ENCODE measurements around the gene PGAM5.

The PGAM5 gene

GRCh38 chr12:132710405-132711079, at the start of gene PGAM5:
Gene PGAM5 (plus strand): TSS chr12:132710842. CDS start chr12:132710877, 35 bp downstream.
- peak within 1 kb of the TSS; percentile 98 for H3K27ac ChIP-seq
- no peak for TF ChIP-seq CTCF (conservative IDR thresholded peaks at IDR 0.05)

- no peak for TF ChIP-seq CTCF (conservative IDR thresholded peaks at IDR 0.05)
- H3K27ac ChIP-seq: no peak overlapping the region
Measured at GRCh38 chr12:132660996-132661395, 49.6 kb upstream of the PGAM5 start.

GRCh38 chr12:132661972-132662371, 48.7 kb upstream of the PGAM5 start:
- H3K27ac ChIP-seq: no peak overlapping the region
- no peak for TF ChIP-seq CTCF (conservative IDR thresholded peaks at IDR 0.05)

- no peak for TF ChIP-seq CTCF (conservative IDR thresholded peaks at IDR 0.05)
- no peak overlapping the region for H3K27ac ChIP-seq
Measured at GRCh38 chr12:132662901-132663755, 47.5 kb upstream of the PGAM5 start.

- H3K27ac ChIP-seq: no peak overlapping the region
- TF ChIP-seq CTCF (conservative IDR thresholded peaks at IDR 0.05): no peak
Measured at GRCh38 chr12:132664206-132665148, 46.2 kb upstream of the PGAM5 start.

- H3K27ac ChIP-seq: no peak overlapping the region
- TF ChIP-seq CTCF (conservative IDR thresholded peaks at IDR 0.05): no peak
Measured at GRCh38 chr12:132665149-132665491, 45.5 kb upstream of the PGAM5 start.

GRCh38 chr12:132665794-132666193, 44.8 kb upstream of the PGAM5 start:
- H3K27ac ChIP-seq: no peak overlapping the region
- no peak for TF ChIP-seq CTCF (conservative IDR thresholded peaks at IDR 0.05)

Data from VCaP (cell line).